Activated naive CD4-positive, alpha-beta T cell treated with anti-CD3 and anti-CD28 coated beads, Interleukin-2, amount 50 U/mL, for 16 hours (primary cell): ENCODE results near the gene PDE6C.

ENCODE experiments used
- DNase-seq: peaks from one replicate; pipeline ENCODE4 v3.0.0-alpha.2; 2020

Gene PDE6C

GRCh38 chr10:93595378-93596161 lies 16.8 kb upstream of the PDE6C start:
- no peak for DNase-seq

GRCh38 chr10:93596539-93596938 lies 15.8 kb upstream of the PDE6C start:
- no peak for DNase-seq

DNA sequence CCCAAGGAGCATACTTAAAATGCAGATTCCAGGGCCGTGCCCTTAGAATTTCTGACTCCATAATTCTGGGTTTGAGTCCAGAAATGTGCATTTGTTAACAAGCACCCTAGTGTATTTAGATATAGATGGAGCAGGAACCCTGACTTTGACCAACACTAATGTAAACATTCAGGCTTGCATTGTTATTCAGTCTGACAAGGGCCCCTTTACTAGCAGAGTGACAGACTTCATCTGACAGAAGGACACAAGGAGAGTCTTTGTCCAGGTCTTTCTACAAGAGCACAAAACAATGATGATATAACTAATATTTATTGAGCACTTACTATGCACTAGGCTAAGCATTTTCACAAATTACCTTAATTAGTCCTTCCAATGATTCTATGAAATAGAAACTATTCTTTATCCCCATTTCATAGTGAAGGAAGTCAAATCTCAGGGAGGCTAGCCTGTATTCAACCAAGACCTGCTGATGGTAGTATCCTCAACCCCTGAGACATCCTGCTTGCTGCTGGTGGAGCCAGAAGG lies 15.2 kb upstream of the PDE6C start:
- DNase-seq, result no peak

GRCh38 chr10:93598157-93598556 lies 14.2 kb upstream of the PDE6C start:
- DNase-seq, result no peak

DNA sequence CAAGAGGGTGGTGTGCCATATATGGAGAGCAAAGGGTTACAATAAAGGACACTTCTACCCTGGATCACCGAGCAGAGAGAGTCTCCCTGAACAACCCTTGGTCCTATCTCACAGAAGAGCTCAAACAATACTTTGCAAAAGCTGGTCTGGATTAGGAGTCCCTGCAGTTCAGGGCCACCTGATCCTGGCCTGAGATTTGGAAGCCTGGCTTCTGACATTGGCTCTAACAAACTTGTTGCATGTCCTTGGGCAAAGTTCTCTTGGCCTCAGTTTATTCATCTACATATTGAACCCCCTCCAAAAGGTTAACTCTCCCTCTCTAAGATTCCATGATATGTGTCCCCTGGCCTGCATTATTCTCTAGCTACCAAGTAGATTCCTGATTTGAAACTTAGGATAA lies 13.0 kb upstream of the PDE6C start:
- DNase-seq, result no peak

GRCh38 chr10:93599778-93600177 lies 12.6 kb upstream of the PDE6C start:
- no peak for DNase-seq

DNA sequence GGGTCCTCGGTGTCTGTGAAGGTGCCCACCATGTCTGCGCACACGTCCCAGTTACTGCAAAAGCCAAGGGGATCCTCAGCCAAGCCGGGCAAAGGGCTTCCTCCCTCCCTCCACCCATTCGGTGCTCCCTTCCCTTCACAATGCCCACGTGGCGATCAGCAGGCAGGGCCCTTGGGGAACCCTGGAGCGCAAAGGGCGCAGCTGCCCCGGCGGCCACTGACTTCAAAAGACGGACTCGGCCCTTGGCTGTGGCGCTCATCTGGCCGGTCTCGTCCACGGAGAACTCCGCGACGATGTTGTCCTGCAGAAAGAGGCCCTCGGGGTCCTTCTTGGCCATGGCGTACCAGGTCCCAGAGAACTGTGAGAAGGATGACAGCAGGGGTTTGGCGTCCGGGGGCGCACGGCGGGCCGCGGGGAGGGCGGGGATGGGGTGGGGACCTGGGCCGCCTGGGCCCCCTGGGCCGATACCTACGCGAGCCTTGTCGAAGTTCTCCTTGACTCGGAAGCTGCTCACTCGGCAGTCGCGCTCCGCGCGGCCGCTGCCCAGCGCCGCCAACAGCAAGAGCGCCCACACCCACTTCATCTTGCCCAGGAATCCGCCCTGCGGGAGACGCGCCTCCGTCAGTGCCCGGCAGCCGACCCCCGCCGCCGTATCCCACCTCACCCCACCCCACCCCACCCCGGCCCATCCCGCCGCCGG lies 11.7 kb upstream of the PDE6C start:
- DNase-seq, result no peak

- no peak for DNase-seq
Observed at GRCh38 chr10:93601146-93601773, 11.1 kb upstream of the PDE6C start, which contains the start of gene RBP4. RBP4 (minus strand) TSS chr10:93601235; CDS start chr10:93601028, 207 bp downstream.

- no peak for DNase-seq
Observed at GRCh38 chr10:93601774-93602162, 10.6 kb upstream of the PDE6C start.

DNA sequence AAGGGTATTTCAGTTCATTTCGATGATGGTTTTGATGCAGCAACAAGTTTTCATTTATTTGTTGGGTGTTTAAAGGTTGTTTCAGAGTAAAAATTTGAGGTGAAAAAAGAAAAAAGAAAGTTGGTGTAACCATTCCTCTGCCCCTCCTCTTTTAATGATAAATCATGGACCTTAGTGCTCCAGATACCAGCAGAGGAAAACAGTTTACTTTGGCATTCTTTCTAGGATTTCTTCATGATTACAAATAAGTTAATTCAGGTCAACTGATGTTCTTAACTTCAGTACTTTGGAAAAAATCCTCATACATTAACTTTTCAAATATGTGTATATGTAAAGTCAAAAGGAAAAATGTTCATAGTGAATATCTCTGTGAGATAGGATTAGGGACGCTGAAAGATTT lies 9.3 kb upstream of the PDE6C start:
- DNase-seq, result no peak

DNA sequence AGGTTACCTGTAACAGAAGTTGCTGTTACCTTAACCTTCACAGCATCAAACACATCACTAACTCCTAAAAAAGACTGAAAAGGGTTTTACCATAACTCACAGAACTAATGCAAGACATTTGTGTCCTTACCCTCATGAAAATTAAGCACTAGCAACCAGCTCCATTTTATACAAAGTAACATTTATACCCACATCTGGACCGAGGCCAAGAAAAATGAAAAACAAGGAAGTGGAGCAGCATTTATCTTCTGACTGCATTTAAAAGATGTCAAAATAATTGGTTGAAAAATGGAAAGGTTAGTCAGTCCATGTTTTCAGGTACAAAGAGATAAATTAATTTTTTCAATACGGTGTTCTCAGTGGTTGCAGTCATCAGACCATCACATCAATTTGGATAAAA lies 8.2 kb upstream of the PDE6C start:
- DNase-seq, result no peak

GRCh38 chr10:93608421-93608820 lies 3.9 kb upstream of the PDE6C start:
- no peak for DNase-seq

DNA sequence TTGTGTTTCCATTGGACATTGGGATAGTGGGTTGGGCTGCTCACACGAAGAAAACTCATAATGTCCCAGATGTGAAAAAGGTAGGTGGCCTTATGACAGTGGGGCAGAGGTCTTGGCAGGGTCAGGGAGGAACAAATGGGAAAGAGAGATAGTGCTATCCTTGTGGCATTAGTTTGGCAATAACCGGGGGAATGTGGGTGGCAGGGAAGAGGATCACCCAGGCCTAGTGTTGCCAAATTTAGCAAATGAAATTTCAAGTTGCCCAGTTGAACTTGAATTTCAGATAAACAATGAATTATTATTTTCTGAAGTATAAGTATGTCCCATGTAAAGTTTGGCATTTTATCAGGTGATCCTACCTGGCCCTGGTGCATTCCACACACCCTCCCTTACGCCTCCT lies 789 bp downstream of the PDE6C start:
- no peak for DNase-seq

DNA sequence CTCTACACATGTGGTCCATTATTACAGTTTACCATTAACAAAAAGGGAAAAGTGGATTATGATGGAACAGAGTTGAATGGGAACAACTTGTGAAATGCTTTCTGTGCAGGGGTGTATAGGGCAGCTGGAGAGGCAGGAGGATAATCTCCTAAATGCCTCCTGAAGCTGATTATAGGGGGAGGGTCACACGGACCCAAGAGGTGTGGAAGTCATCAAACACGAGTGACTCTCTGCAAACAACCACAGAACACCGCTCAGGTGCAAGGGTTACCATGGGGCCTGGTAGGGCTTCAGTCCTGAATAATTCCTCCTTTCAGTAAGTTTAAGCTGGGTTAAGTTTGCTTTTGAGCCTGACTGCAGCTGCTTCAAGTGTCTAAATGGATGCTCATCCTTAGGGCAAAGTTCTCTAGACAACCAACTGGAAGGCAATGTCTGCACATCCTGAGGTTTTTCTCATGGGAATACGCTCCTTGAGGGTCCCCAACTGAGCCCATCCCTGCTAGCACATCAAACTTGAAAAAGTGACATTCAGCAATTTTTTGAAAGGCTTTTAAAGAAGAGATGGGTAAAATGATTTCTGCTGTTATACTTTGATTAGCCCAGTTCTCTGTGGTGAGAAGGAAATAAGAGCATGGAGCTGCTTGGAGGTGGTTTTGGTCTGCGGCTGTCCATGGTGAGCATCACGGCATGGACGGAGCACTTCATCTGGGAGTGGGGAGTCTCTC lies 1.9 kb downstream of the PDE6C start:
- DNase-seq, result no peak

DNA sequence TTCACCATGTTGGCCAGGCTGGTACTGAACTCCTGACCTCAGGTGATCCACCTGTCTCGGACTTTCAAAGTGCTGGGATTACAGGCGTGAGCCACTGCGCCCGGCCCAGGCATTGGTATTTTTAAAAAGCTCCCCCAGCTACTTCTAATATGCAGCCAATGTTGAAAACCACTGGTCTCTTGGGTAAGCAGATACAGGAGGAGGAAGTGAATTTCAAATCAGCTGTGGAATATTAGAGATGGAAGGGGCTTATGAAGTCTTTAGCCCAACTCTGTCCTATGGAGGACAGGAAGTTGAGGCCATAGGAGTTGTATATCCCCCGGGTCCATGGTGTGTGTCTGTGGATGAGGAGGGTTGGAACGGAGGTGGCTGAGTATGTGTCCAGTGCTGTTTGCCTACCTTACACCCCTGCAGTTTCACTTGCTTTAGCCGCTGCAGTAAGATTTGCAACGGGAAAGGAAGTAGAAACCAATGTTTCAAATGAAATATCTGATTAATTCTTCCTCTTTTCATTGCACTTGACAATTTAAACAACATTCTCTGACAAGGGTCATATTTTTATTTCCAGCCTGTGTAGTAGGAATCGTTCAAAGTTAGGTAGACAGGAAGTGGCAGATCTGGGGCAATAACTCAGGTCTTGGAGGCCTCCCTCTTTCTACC lies 3.4 kb downstream of the PDE6C start:
- no peak for DNase-seq

GRCh38 chr10:93620925-93621324 lies 8.6 kb downstream of the PDE6C start:
- no peak for DNase-seq

GRCh38 chr10:93622942-93623341 lies 10.6 kb downstream of the PDE6C start:
- DNase-seq, result no peak

GRCh38 chr10:93628858-93629257 lies 16.5 kb downstream of the PDE6C start:
- no peak for DNase-seq

- DNase-seq, result no peak
Observed at GRCh38 chr10:93629647-93630305, 17.4 kb downstream of the PDE6C start.

- no peak for DNase-seq
Observed at GRCh38 chr10:93630625-93631557, 18.6 kb downstream of the PDE6C start.

DNA sequence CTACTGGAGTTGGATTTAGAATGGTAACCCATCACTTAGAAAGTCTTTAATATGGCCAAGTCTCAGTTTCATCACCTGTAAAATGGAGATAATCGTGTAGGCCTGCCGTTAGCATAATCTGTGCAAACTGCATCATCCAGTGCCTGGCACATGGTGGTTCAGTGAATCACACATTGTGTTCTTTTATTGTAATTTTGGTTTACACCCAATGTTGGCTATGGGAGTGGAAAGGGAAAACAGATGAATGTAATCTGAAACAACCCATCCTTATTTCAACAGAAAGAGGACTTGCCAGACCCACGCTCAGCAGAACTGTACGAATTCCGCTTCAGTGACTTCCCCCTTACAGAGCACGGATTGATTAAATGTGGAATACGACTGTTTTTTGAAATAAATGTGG lies 27.5 kb downstream of the PDE6C start:
- DNase-seq, result no peak
